GM18909 (cell line): ENCODE data around the gene DNAJC27.
A peak's percentile ranks its signal among the peaks of the same experiment; 100 is the strongest.

Experiments
- ATAC-seq: cut with Tn5 transposase; IDR thresholded peaks from one replicate; pipeline ENCODE4 v1.9.1; 2021; ENCODE audit warnings: mild to moderate bottlenecking; ENCODE audit not compliant: unreplicated experiment, poor library complexity

Gene DNAJC27

DNA sequence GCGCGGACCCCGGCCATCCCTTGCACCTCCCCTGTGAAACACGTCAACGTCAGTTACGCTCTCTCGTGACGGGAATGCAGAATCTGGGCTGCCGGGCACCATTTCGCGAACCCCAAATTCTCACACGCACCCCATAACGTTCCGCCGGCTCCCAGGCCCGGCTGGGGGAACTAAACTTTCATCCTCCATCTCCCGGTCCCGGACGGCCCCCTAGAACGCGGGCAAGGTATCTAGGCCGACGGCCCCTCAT lies 544 bp downstream of the DNAJC27 start:
- ATAC-seq: no peak

GRCh38 chr2:24970483-24971285 lies 1.1 kb downstream of the DNAJC27 start:
- ATAC-seq: no peak

DNA sequence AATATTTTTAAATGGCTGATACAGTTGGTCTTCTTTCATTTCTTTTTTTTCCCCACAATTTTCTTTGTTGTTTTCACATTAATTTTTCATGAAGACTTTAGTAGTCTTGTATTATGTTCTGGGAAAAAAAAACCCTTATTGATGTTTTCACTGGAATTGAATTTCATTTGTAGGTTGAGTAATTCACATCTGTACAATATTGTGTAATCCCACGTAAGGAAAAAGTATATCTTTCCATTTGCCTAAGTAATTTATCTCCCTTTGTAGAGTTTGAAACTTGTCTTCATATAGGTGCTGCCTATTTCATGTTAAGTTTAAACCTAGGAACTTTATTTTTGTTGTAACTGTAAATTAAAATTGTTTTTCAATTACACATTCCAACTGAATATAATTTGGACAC lies 2.0 kb downstream of the DNAJC27 start:
- ATAC-seq: no peak

- no peak for ATAC-seq
These were observed 9.9 kb downstream of the DNAJC27 start for GRCh38 chr2:24961903-24962302.

DNA sequence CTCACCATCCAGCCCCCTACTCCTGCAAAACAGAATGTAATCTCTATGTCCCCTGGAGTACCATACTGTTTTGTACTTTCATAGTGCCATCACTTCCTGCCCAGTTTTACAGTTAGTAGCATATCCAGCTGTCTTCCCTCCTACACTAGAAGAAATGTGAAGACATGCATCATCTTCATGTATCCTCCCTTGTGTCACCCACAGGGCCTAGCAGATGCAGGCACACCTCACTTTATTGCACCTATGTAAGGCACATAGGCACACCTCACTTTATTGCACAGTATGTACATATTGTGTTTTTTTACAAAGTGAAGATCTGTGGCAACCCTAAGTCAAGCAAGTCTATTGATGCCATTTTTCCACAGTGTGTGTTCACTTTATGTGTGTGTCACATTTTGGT lies 12.0 kb downstream of the DNAJC27 start:
- ATAC-seq: no peak

- no peak for ATAC-seq
These were observed 13.3 kb downstream of the DNAJC27 start for GRCh38 chr2:24958411-24958935.

GRCh38 chr2:24957976-24958375 lies 13.8 kb downstream of the DNAJC27 start:
- no peak for ATAC-seq

GRCh38 chr2:24957221-24957620 lies 14.5 kb downstream of the DNAJC27 start:
- ATAC-seq: no peak

- no peak for ATAC-seq
These were observed 15.8 kb downstream of the DNAJC27 start for GRCh38 chr2:24955921-24956320.

- ATAC-seq: no peak
These were observed 16.5 kb downstream of the DNAJC27 start for GRCh38 chr2:24955232-24955631.

DNA sequence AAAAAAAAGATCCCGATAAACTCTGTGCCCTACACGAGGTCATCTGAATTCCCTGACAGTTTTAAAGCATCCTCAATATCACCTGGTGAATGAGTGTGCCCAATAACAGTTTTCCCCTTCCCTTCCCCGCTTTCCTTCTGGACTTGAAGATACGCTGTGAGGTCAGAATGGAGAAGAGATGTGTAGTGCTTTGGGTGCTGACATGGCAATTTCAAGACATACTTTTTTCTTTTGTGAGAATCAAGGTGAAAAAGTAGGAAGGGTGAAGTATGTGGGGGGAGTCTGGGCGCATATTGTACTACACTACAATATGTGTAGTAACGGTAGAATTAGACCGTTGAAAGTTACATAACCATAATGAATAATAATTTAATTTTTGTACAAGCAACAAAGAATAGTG lies 21.7 kb downstream of the DNAJC27 start:
- ATAC-seq: no peak

DNA sequence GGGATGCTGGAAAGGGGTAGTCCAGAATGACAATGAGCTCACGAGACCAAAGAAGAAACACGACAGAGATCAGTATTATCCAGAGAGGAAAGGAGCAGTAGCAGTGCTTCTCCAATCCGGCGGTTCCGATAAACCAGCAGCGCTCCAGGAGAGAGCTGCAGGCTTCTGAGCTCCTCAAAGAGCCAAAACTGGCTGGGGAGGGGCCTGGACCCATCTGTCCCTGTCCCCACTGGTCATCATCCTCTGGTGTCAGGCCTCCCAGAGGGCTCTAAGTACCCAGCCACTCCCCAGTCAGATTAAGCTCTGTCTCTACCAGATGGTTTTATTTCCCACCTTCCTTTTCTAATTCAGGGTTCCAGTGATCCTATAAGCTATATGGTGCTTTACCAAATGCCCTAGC lies 23.2 kb downstream of the DNAJC27 start:
- no peak for ATAC-seq

- ATAC-seq: no peak
These were observed 24.1 kb downstream of the DNAJC27 start for GRCh38 chr2:24947561-24948157.

DNA sequence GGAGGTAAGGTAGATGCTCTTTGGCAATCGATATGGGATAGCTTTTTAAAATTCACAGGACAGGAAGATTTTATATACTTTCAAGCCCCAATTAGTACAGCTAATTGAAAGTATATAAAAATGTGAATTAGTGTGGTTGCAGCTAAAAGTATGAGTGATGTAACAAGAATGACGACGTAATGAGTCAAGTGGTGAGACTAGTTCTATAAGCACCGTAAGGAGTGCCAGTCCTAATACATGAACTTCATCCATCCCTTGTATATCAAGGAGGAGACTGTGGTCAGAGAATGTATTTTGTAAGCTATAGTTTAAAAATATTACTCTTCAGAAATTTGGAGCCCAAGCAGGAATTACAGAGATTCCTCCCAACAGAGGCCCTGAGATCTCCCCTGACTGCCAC lies 25.8 kb downstream of the DNAJC27 start:
- ATAC-seq: no peak

- no peak for ATAC-seq
These were observed 28.2 kb downstream of the DNAJC27 start for GRCh38 chr2:24943427-24944053.

DNA sequence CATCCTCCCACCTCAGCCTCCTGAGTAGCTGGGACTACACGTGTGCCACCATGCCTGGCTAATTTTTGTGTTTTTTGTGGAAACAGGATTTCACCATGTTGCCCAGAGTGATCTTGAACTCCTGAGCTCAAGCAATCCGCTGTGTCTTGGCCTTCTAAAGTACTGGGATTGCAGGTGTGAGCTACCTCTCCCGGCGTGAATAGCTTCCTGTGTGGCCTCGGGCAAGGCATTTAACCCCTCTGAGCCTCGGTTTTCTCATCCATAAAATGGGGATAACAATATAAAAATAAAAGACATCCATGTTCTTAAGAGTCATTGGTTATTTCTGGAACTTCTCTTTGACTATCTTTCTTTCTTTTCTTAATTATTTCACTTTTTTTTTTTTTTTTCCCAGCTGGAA lies 32.4 kb downstream of the DNAJC27 start:
- no peak for ATAC-seq

GRCh38 chr2:24937236-24937635 lies 34.5 kb downstream of the DNAJC27 start:
- no peak for ATAC-seq

GRCh38 chr2:24935145-24935544 lies 36.6 kb downstream of the DNAJC27 start:
- no peak for ATAC-seq

DNA sequence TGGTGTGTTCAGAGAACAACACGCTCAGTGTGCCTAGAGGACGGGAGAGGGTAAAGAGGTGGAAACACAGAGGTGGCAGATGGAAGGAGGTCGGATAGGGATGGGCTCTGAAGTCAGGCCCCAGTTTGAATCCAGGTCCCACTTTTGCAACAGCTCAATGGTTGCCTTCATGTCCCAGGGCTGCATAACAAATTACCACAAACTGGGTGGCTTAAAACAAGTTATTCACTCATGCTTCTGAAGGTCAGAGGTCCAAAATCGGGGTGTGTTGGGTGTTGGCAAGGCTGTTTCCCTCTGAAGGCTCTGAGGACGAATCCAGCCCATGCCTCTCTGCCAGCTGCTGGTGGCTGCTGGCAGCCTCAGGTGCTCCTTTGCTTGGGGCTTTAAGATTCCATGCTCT lies 39.0 kb downstream of the DNAJC27 start:
- ATAC-seq: no peak

DNA sequence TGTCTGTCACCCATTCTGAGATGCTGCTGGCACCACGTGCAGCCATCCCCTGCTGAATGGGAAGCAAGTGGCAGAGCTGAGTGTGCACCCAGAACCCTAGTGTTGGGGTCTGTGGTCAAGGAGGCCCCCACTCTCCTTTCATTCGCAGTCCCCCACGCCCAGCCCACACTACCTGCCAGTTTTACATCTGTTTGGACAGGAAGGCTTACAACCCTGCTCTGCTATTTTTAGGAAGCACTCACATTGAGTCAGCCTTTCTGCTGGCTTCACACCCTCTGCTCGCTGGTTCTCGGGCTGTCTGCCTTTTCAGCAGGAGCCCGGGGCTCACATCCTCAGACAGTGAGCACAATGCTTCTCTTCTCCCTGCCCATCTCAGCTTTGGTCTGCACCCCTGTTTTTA lies 41.0 kb downstream of the DNAJC27 start:
- peak; percentile 69 for ATAC-seq

GRCh38 chr2:24929230-24929629 lies 42.5 kb downstream of the DNAJC27 start:
- no peak for ATAC-seq

- no peak for ATAC-seq
These were observed 43.7 kb downstream of the DNAJC27 start for GRCh38 chr2:24928036-24928435.
